ENCODE measurements around the gene PSMB11. TPM values are rescaled to one million over a fixed set of nuclear protein-coding genes. Genes with fewer than 3 reads are reported as not detected.

Gene PSMB11
- total and polyA plus RNA-seq, 8 donors = not detected

DNA sequence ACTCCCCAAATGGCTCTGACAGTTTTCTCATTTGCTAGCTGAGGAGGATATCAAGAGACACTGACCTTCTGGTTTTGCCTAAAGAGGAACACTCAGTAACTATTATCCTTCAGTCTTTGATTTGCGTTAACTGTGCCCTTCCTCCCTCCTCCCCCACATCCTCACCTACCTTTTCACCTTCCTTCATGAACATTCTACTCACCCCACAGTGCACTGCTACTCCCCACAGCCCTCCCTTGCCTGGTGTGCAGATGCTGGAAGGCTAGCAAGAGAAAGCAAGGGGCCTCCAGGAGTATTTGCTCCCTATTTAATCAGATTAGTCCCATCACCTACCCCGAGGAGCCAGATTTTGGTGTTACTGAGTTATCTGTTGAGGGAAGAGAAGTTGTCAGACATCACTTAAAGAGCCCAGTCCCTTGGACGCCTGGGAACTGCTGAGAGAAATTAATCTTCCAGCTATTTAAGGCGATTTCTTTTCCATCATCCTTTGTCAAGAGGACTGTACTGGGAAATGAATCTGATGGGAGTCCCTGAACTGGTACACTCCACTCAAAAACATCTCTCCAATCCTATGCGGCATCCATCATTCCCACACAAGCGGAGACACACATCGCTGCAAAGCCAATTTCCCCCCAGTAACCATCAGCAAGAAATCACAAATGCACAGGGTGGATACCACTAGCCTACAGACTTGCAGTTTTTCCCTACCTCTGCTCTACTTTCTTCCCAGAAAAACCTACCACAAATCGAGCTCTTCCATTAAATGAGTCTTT lies 18.8 kb upstream of the PSMB11 start:
- H3K27ac ChIP-seq = no peak overlapping the region
- TF ChIP-seq, protein P1, sequence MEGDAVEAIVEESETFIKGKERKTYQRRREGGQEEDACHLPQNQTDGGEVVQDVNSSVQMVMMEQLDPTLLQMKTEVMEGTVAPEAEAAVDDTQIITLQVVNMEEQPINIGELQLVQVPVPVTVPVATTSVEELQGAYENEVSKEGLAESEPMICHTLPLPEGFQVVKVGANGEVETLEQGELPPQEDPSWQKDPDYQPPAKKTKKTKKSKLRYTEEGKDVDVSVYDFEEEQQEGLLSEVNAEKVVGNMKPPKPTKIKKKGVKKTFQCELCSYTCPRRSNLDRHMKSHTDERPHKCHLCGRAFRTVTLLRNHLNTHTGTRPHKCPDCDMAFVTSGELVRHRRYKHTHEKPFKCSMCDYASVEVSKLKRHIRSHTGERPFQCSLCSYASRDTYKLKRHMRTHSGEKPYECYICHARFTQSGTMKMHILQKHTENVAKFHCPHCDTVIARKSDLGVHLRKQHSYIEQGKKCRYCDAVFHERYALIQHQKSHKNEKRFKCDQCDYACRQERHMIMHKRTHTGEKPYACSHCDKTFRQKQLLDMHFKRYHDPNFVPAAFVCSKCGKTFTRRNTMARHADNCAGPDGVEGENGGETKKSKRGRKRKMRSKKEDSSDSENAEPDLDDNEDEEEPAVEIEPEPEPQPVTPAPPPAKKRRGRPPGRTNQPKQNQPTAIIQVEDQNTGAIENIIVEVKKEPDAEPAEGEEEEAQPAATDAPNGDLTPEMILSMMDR (IDR thresholded peaks at IDR 0.05) = no peak
- intact Hi-C loops (cut with DNase I) = no loop called here
- H3K4me1 ChIP-seq = peaks cover 0 to 13% of the 10 kb centered on the region in 2 donors
- H3K36me3 ChIP-seq = peaks cover 0 to 41% of the 10 kb centered on the region in 2 donors
- H3K4me3 ChIP-seq = no peak overlapping the region
- no peaks in the 10 kb centered on the region for H3K9me3 ChIP-seq
- no peak for ATAC-seq
- no peak for DNase-seq
- H3K27me3 ChIP-seq = no peaks in the 10 kb centered on the region

DNA sequence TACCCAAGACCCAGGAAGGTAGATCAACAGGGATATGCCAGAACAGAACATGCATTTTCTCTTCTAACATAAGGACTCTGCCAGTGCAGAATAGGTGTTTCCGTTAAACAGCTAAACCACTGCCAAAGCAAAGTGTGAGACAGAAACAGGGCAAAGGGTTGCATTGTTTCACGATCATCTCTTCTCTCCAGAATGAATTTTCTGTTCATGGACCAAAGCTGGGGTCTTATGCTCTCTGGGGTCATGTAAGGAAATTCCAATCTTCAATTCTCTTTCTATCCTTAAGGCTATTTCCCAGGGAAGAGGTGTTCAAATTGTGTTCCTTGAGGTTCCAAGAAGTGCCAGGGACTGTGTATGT lies 18.2 kb upstream of the PSMB11 start:
- TF ChIP-seq, protein P1 (IDR thresholded peaks at IDR 0.05) = no peak
- intact Hi-C loops (cut with DNase I) = no loop called here
- ATAC-seq = no peak

DNA sequence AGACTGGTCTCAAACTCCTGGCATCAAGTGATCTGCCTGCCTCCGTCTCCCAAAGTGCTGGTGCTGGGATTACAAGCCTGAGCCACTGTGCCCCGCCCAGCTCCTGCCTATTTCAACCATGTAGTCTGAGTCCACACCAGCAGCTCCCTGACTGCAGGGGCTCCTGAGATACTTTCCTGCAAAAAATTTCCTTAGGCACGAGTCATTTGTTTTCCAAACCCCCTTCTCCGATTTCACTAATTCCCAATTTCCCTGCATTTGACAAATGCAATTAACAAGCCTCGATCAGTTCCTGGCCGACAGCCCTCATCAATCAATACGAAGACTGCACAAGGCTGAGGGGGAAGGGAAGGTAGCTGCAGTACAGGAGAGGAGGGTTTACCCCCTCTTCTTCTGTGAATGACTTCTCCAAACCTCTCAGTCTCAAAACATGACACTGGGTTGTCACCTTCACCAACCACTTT lies 17.4 kb upstream of the PSMB11 start:
- H3K27me3 ChIP-seq = no peaks in the 10 kb centered on the region
- intact Hi-C loops (cut with DNase I) = no loop called here
- ATAC-seq (no peak), DNase-seq (no peak)
- peaks cover 0 to 23% of the 10 kb centered on the region in 2 donors for H3K4me1 ChIP-seq
- H3K9me3 ChIP-seq = no peaks in the 10 kb centered on the region
- peaks cover 0 to 55% of the 10 kb centered on the region in 2 donors for H3K36me3 ChIP-seq
- no peak overlapping the region for H3K27ac ChIP-seq
- TF ChIP-seq, protein P1 (IDR thresholded peaks at IDR 0.05) = no peak
- no peak overlapping the region for H3K4me3 ChIP-seq

More for the DNA sequence above, 18.2 kb upstream of the PSMB11 start:
- no peak overlapping the region for H3K27ac ChIP-seq
- peaks cover 0 to 46% of the 10 kb centered on the region in 2 donors for H3K36me3 ChIP-seq
- H3K9me3 ChIP-seq = no peaks in the 10 kb centered on the region
- no peak overlapping the region for H3K4me3 ChIP-seq
- no peaks in the 10 kb centered on the region for H3K27me3 ChIP-seq
- peaks cover 0 to 19% of the 10 kb centered on the region in 2 donors for H3K4me1 ChIP-seq
- DNase-seq = no peak

DNA sequence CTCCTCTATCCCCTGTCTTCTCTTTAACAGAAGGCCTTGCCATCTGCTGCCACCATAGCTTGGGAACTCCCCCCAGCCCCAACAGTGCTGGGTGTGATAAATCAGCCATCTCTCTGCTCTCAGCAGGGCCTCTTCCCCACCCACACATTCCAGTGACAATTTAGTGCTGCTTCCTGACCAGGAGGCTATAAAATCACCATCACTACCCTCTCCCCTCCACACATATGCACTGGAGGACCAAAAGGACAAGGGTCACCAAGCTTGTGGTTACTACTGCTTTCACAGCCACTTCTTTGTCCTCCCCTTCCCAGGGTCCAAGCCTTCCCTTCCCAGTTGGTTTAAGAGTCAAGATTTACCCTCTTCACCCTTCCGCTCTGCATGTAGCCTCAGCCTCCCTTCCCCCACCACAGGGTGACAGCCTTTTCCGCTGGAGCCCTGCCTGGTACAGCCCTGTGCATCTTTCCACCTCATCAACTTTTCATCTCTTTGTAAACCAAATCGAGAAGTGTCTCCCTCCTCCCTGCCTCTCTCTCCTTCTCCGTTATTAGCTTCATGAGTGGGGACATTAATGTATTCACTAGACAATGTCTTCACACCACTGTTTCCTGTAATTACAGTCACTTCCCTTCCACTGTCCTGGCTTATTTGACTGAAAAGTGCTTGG lies 16.7 kb upstream of the PSMB11 start:
- TF ChIP-seq, protein P1 (IDR thresholded peaks at IDR 0.05) = no peak
- Histone ChIP-seq H3K9me3 (no peaks in the 10 kb centered on the region), H3K27me3 (no peaks in the 10 kb centered on the region), H3K27ac (no peak overlapping the region), H3K4me3 (no peak overlapping the region), H3K36me3 (peaks cover 0 to 61% of the 10 kb centered on the region in 2 donors), H3K4me1 (peaks cover 0 to 23% of the 10 kb centered on the region in 2 donors)
- ATAC-seq (no peak), DNase-seq (no peak)
- intact Hi-C loops (cut with DNase I) = no loop called here

DNA sequence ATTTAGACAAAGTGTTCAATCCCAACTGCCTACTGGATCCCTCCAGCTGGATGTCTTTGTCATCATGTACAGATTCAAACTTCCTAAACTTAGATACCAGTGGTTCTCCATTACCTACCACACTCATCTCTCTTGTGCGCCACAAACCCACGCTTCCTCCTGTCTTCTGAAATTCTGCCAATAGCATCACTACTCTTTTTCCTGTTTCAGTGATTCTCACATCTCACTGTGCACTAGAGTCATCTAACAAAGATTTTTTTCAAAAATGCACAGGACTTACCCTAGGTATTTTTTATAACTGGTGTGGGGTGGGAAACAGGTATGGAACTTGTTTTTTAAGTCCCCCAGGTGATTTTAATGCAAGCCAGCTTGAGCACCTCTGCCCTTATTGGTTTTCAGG lies 13.2 kb upstream of the PSMB11 start:
- intact Hi-C loops (cut with DNase I) = no loop called here
- ATAC-seq (no peak), DNase-seq (no peak)
- TF ChIP-seq, protein P1 (IDR thresholded peaks at IDR 0.05) = no peak
- H3K4me3 ChIP-seq = no peak overlapping the region
- no peak overlapping the region for H3K27ac ChIP-seq
- peaks cover 0 to 93% of the 10 kb centered on the region in 2 donors for H3K36me3 ChIP-seq
- no peaks in the 10 kb centered on the region for H3K27me3 ChIP-seq
- peaks cover 5 to 38% of the 10 kb centered on the region in 2 donors for H3K4me1 ChIP-seq
- no peaks in the 10 kb centered on the region for H3K9me3 ChIP-seq

Data from left lung (tissue), 10 donors.